A673 (cell line): ENCODE measurements around the gene CLASP2.

ENCODE experiments used
- EZH2 ChIP-seq: fragments of 200-600 bp; sonication (generic); IDR thresholded peaks from 2 replicates; pipeline ENCODE4 v1.6.1; 2017; ENCODE audit warnings: borderline replicate concordance, low read depth, mild to moderate bottlenecking, mixed read lengths, antibody characterized with exemption, low read length; ENCODE audit not compliant: poor library complexity, severe bottlenecking
- TF ChIP-seq, protein P1 (sequence below): fragments of 300-800, 200-600 bp; sonication (generic); conservative IDR thresholded peaks from 2 replicates; pipeline ENCODE4 v1.5.1; 2017; ENCODE audit warnings: low read depth, mild to moderate bottlenecking, antibody characterized with exemption, low read length, moderate library complexity, mixed read lengths

DNA sequence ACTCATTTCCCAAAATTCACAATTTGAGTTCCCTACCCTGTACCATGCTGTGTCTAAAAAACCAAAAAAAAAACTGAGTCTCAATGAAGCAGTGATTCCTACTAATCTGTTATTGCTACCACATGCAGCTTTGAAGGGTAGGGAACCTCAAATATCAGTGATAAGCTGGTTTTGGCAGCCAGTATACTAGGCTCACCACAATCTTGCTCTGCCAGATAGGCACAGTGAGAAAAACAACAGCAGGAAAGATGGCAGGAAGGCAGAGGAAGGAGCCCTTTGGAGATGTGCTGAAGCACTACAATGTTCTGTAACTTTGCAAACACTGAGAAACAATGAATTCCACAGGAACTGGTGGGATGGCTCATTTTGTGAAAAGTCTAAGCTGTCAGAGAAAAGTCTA lies 180.9 kb downstream of the CLASP2 start:
- TF ChIP-seq, protein P1, sequence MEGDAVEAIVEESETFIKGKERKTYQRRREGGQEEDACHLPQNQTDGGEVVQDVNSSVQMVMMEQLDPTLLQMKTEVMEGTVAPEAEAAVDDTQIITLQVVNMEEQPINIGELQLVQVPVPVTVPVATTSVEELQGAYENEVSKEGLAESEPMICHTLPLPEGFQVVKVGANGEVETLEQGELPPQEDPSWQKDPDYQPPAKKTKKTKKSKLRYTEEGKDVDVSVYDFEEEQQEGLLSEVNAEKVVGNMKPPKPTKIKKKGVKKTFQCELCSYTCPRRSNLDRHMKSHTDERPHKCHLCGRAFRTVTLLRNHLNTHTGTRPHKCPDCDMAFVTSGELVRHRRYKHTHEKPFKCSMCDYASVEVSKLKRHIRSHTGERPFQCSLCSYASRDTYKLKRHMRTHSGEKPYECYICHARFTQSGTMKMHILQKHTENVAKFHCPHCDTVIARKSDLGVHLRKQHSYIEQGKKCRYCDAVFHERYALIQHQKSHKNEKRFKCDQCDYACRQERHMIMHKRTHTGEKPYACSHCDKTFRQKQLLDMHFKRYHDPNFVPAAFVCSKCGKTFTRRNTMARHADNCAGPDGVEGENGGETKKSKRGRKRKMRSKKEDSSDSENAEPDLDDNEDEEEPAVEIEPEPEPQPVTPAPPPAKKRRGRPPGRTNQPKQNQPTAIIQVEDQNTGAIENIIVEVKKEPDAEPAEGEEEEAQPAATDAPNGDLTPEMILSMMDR = no peak
- no peak for TF ChIP-seq EZH2
